Measurements from ENCODE around the gene SYTL1. TPM values are rescaled to one million over a fixed set of nuclear protein-coding genes. Genes with fewer than 3 reads are reported as not detected.

Gene SYTL1
- total RNA-seq, 2 experiments from 2014 or later = 39.6 to 45.5 TPM

DNA sequence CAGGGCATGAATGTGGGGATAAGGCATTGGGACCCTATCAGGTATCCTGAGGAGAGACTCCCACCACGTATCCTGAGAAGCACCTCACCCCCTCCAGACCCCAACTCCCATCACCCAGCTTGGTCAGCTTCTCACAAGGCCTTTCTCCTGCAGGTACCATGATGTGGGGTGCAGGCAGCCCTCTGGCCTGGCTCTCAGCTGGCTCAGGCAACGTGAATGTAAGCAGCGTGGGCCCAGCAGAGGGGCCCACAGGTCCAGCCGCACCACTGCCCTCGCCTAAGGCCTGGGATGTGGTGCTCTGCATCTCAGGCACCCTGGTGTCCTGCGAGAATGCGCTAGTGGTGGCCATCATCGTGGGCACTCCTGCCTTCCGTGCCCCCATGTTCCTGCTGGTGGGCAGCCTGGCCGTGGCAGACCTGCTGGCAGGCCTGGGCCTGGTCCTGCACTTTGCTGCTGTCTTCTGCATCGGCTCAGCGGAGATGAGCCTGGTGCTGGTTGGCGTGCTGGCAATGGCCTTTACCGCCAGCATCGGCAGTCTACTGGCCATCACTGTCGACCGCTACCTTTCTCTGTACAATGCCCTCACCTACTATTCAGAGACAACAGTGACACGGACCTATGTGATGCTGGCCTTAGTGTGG lies 51.9 kb downstream of the SYTL1 start:
- Mint-ChIP-seq H3K4me1 (peaks cover 7% of the 10 kb centered on the region), H3K36me3 (no peaks in the 10 kb centered on the region), H3K27me3 (no peaks in the 10 kb centered on the region), H3K27ac (no peak overlapping the region), H3K9me3 (no peaks in the 10 kb centered on the region), H3K4me3 (peak overlapping the region; percentile 84)
- no peak for DNase-seq

- H3K9me3 Mint-ChIP-seq = no peaks in the 10 kb centered on the region
- no peak overlapping the region for H3K27ac Mint-ChIP-seq
Observed at GRCh38 chr1:27394282-27394658, 52.4 kb downstream of the SYTL1 start.

DNA sequence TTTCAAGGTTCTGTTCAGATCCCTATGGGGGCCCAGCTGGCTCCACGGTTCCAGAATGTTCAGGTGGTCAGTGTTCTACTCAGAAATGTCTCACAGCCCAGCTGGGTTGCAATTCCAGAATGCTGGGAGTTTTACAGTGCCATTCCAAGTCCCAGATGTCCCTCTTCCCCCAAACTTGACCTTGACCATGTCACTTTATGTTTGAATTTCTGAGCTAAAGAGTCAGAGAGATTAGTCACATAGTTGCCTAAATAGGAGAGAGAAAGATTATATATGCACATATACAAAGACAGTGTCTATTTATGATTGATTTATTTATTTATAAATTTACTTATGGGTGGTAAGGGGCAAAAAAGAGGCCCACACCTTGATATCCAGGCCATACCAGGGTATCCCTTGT lies 53.1 kb downstream of the SYTL1 start:
- Mint-ChIP-seq H3K4me3 (no peak overlapping the region), H3K9me3 (no peaks in the 10 kb centered on the region), H3K27me3 (no peaks in the 10 kb centered on the region), H3K4me1 (peaks cover 7% of the 10 kb centered on the region), H3K27ac (no peak overlapping the region), H3K36me3 (no peaks in the 10 kb centered on the region)
- DNase-seq = no peak

More at GRCh38 chr1:27394282-27394658, 52.4 kb downstream of the SYTL1 start:
- Mint-ChIP-seq H3K27me3 (no peaks in the 10 kb centered on the region), H3K36me3 (no peaks in the 10 kb centered on the region), H3K4me1 (peaks cover 7% of the 10 kb centered on the region), H3K4me3 (no peak overlapping the region)
- no peak for DNase-seq

DNA sequence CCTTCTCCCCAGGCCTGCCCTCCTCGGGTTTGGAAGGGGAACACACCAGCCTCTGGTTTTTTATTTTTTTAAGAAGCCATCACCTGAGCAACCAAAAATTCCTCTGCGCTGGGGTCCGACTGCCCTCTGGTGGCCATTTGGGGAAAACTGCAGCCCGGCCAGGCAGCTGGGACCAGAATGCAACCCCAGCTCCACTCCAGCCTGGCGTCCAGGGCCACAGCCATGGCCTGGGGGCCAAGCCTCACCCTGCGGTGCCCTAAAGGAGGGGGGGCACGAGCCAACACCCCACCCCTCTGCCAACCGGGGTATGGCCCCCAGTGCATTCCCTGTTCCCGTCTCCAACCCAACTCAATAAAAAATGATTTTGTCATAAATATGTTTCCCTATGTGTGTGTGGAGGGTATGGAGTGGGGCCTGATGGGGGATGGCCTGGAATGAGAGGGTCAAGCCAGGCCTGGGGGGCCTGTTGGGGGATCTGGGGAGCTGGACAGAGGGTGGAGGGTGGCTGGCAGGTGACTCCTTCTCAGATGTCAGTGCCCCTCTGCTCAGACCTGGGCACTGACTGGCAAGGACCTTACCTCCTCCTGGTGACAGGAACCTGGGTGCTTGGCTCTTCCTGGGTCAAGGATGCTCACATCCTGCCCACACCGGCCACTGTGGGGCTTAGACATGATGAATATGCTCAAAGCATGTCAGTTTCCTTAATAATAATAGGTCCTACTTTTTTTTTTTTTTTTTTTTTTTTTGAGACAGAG lies 53.8 kb downstream of the SYTL1 start:
- Mint-ChIP-seq H3K36me3 (no peaks in the 10 kb centered on the region), H3K4me1 (peaks cover 7% of the 10 kb centered on the region), H3K27me3 (no peaks in the 10 kb centered on the region), H3K4me3 (no peak overlapping the region), H3K27ac (no peak overlapping the region), H3K9me3 (no peaks in the 10 kb centered on the region)
- peak; percentile 79 for DNase-seq

DNA sequence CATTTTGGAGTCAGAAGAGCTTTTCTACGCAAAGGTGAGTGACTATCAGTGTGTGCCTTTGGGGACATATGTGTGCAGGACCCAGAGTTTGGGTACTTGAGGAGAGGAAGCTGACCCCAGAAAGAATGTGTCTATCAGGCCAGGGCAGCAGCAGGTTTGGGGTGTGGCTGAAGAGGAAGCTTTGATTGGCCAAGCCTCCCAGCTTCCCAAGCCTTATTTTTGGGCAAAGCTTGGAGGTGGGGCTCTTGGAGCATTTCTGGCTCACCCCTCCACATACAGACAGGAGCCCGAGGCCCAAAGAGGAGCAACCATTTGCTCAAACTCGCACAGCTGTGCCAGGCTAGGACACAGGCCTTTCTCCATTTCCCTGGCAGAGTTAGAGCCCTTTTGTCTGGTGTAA lies 55.3 kb downstream of the SYTL1 start:
- no peaks in the 10 kb centered on the region for H3K36me3 Mint-ChIP-seq

GRCh38 chr1:27397749-27398148 lies 55.9 kb downstream of the SYTL1 start:
- DNase-seq = no peak
- Mint-ChIP-seq H3K36me3 (no peaks in the 10 kb centered on the region), H3K4me3 (no peak overlapping the region), H3K27me3 (no peaks in the 10 kb centered on the region), H3K27ac (no peak overlapping the region), H3K9me3 (no peaks in the 10 kb centered on the region), H3K4me1 (peaks cover 8% of the 10 kb centered on the region)

More for the DNA sequence above, 55.3 kb downstream of the SYTL1 start:
- peaks cover 4% of the 10 kb centered on the region for H3K4me1 Mint-ChIP-seq
- H3K27me3 Mint-ChIP-seq = no peaks in the 10 kb centered on the region
- no peak overlapping the region for H3K27ac Mint-ChIP-seq
- no peak overlapping the region for H3K4me3 Mint-ChIP-seq
- no peaks in the 10 kb centered on the region for H3K9me3 Mint-ChIP-seq
- DNase-seq = no peak

GRCh38 chr1:27398405-27399149 lies 56.8 kb downstream of the SYTL1 start:
- no peak overlapping the region for H3K27ac Mint-ChIP-seq
- no peaks in the 10 kb centered on the region for H3K27me3 Mint-ChIP-seq
- no peaks in the 10 kb centered on the region for H3K36me3 Mint-ChIP-seq
- no peak overlapping the region for H3K4me3 Mint-ChIP-seq
- peaks cover 16% of the 10 kb centered on the region for H3K4me1 Mint-ChIP-seq
- H3K9me3 Mint-ChIP-seq = no peaks in the 10 kb centered on the region
- no peak for DNase-seq

- peaks cover 24% of the 10 kb centered on the region for H3K4me1 Mint-ChIP-seq
Observed at GRCh38 chr1:27399251-27400025, 57.6 kb downstream of the SYTL1 start.

DNA sequence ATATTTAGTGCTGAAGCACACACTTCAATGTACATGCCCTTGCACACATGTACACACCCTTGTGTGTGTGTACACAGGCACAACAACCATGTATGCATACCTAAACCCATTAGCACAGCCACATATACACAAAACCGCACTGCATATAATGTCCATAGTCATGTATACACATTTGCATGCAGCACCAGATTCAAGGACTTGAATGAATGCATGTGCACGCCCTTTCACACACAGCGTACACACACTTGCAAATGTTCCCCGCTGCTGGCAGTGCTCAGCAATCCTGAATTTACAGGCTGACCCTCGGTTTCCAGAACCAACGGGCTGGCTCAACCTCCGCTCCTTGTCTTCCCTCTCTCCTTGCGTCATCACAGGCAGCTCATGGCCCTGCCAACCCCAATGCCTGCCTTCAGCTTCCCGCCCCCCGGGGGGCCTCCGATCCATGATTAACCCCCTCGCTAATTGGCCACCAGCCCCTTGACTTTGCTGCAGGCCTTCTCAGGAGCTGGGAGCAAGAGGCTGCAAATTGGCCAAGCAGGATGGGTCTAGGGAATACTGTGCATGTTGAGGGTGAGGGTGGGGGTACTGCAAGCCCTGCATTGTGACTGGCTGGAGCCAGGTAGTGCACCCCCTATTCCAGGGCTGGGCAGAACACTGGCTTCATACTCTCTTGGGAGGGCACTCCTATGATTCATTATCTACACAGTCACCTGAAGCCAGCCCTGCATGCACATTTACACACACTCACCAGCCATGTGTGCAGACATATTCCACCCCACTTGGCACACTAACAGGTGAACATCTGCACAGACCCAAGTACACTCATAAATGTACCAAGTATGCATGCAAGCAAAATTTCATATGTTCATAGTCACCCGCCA lies 58.5 kb downstream of the SYTL1 start:
- no peaks in the 10 kb centered on the region for H3K9me3 Mint-ChIP-seq
- no peak overlapping the region for H3K4me3 Mint-ChIP-seq
- no peak for DNase-seq
- no peaks in the 10 kb centered on the region for H3K27me3 Mint-ChIP-seq
- peaks cover 1% of the 10 kb centered on the region for H3K36me3 Mint-ChIP-seq
- H3K27ac Mint-ChIP-seq = no peak overlapping the region
- peaks cover 25% of the 10 kb centered on the region for H3K4me1 Mint-ChIP-seq

More at GRCh38 chr1:27399251-27400025, 57.6 kb downstream of the SYTL1 start:
- H3K9me3 Mint-ChIP-seq = no peaks in the 10 kb centered on the region
- no peak overlapping the region for H3K4me3 Mint-ChIP-seq
- H3K27me3 Mint-ChIP-seq = no peaks in the 10 kb centered on the region
- no peak for DNase-seq
- no peak overlapping the region for H3K27ac Mint-ChIP-seq
- H3K36me3 Mint-ChIP-seq = peaks cover 1% of the 10 kb centered on the region

GRCh38 chr1:27400963-27401341 lies 59.1 kb downstream of the SYTL1 start:
- DNase-seq = no peak
- H3K4me3 Mint-ChIP-seq = no peak overlapping the region
- no peaks in the 10 kb centered on the region for H3K9me3 Mint-ChIP-seq
- H3K27me3 Mint-ChIP-seq = no peaks in the 10 kb centered on the region
- peaks cover 25% of the 10 kb centered on the region for H3K4me1 Mint-ChIP-seq
- H3K27ac Mint-ChIP-seq = no peak overlapping the region
- H3K36me3 Mint-ChIP-seq = peaks cover 1% of the 10 kb centered on the region

DNA sequence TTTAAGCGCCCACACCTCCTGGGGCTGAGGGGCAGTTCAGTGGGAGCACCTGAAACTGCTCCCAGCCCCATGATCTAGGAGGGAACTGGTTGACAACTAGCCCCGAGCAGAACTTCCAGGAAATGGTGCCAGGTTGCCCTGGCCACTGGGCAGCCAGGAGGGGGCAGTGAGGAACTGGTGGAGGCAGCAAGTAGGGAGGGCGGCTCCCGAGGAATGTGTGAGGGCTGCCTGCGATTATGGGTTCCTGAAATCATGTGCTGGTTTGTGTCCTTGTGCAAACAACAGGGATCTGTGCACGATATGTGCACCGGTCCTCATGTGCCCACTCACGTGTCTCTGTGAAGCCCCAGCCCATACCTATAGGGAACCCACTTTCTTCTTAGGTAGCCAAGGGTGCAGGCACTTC lies 60.5 kb downstream of the SYTL1 start:
- H3K4me1 Mint-ChIP-seq = peaks cover 25% of the 10 kb centered on the region
- H3K4me3 Mint-ChIP-seq = no peak overlapping the region
- H3K9me3 Mint-ChIP-seq = no peaks in the 10 kb centered on the region
- no peak overlapping the region for H3K27ac Mint-ChIP-seq
- no peak for DNase-seq
- H3K27me3 Mint-ChIP-seq = no peaks in the 10 kb centered on the region
- peaks cover 5% of the 10 kb centered on the region for H3K36me3 Mint-ChIP-seq

GRCh38 chr1:27403065-27403726 lies 61.4 kb downstream of the SYTL1 start:
- H3K27ac Mint-ChIP-seq = peak overlapping the region; percentile 84
- peak; percentile 51 for DNase-seq

More at GRCh38 chr1:27403065-27403726, 61.4 kb downstream of the SYTL1 start:
- Mint-ChIP-seq H3K4me1 (peaks cover 25% of the 10 kb centered on the region), H3K27me3 (no peaks in the 10 kb centered on the region), H3K9me3 (no peaks in the 10 kb centered on the region), H3K4me3 (no peak overlapping the region), H3K36me3 (peaks cover 6% of the 10 kb centered on the region)

All from activated naive CD8-positive, alpha-beta T cell treated with anti-CD3 and anti-CD28 coated beads for 36 hours (primary cell).